ENCODE data around the gene IFRD2.
"Not testable (repeated sequence)": the region's sequence is repeated elsewhere in the genome, so short reads cannot be mapped to it uniquely, and the experiment has no call there.

Gene IFRD2

GRCh38 chr3:50268276-50268675 is 24.0 kb downstream of the IFRD2 start:
- DNase-seq (ENCODE audit: low read depth, low spot score), result no peak

- DNase-seq (ENCODE audit: low read depth, low spot score), result no peak
Measured at GRCh38 chr3:50267280-50267913, 24.8 kb downstream of the IFRD2 start.

GRCh38 chr3:50266836-50267235 is 25.4 kb downstream of the IFRD2 start:
- no peak for DNase-seq (ENCODE audit: low read depth, low spot score)

- no peak for DNase-seq (ENCODE audit: low read depth, low spot score)
Measured at GRCh38 chr3:50266017-50266416, 26.2 kb downstream of the IFRD2 start.

GRCh38 chr3:50265571-50265970 is 26.7 kb downstream of the IFRD2 start:
- no peak for DNase-seq (ENCODE audit: low read depth, low spot score)

- no peak for DNase-seq (ENCODE audit: low read depth, low spot score)
Measured at GRCh38 chr3:50264964-50265485, 27.2 kb downstream of the IFRD2 start.

GRCh38 chr3:50264383-50264963 is 27.8 kb downstream of the IFRD2 start:
- peak; percentile 93 for DNase-seq (ENCODE audit: low read depth, low spot score)

GRCh38 chr3:50263478-50264382 is 28.5 kb downstream of the IFRD2 start:
- DNase-seq (ENCODE audit: low read depth, low spot score), result no peak

GRCh38 chr3:50262778-50263177 is 29.5 kb downstream of the IFRD2 start:
- no peak for DNase-seq (ENCODE audit: low read depth, low spot score)

GRCh38 chr3:50262200-50262599 is 30.0 kb downstream of the IFRD2 start:
- not testable (repeated sequence) for DNase-seq (ENCODE audit: low read depth, low spot score)

GRCh38 chr3:50261505-50261904 is 30.7 kb downstream of the IFRD2 start:
- no peak for DNase-seq (ENCODE audit: low read depth, low spot score)

- DNase-seq (ENCODE audit: low read depth, low spot score), result no peak
Measured at GRCh38 chr3:50260942-50261441, 31.2 kb downstream of the IFRD2 start.

GRCh38 chr3:50260027-50260941 is 31.9 kb downstream of the IFRD2 start:
- no peak for DNase-seq (ENCODE audit: low read depth, low spot score)

GRCh38 chr3:50259432-50260026 is 32.7 kb downstream of the IFRD2 start:
- no peak for DNase-seq (ENCODE audit: low read depth, low spot score)

GRCh38 chr3:50258979-50259378 is 33.2 kb downstream of the IFRD2 start:
- DNase-seq (ENCODE audit: low read depth, low spot score), result no peak

- DNase-seq (ENCODE audit: low read depth, low spot score), result no peak
Measured at GRCh38 chr3:50258029-50258680, 34.1 kb downstream of the IFRD2 start.

GRCh38 chr3:50256978-50257890 is 35.0 kb downstream of the IFRD2 start:
- no peak for DNase-seq (ENCODE audit: low read depth, low spot score)

GRCh38 chr3:50255251-50255615 is 37.0 kb downstream of the IFRD2 start:
- no peak for DNase-seq (ENCODE audit: low read depth, low spot score)

GRCh38 chr3:50254577-50255250 is 37.5 kb downstream of the IFRD2 start:
- no peak for DNase-seq (ENCODE audit: low read depth, low spot score)
